OCI-LY3 (cell line): Measurements from ENCODE around the gene IPO11.
"Not testable (repeated sequence)": the region's sequence is repeated elsewhere in the genome, so short reads cannot be mapped to it uniquely, and the experiment has no call there.

Source experiments
- H2AFZ ChIP-seq: fragments of 200-600, 300-600 bp; shearing (Covaris generic); 2 replicates; pipeline ENCODE4 v1.6.0; 2014; ENCODE audit warnings: antibody characterized with exemption, low read depth, low read length
- H3K27ac ChIP-seq: fragments of 200-600, 300-600 bp; sonication (generic); 2 replicates; pipeline ENCODE4 v1.5.1; 2014; ENCODE audit warnings: mild to moderate bottlenecking, low read length, moderate library complexity, mixed read lengths
- H3K27me3 ChIP-seq: fragments of 200-600, 300-600 bp; sonication (generic); 2 replicates; pipeline ENCODE4 v1.6.1; 2014; ENCODE audit warnings: low read depth, low read length, mixed read lengths
- H3K36me3 ChIP-seq: fragments of 200-600, 300-600 bp; sonication (generic); replicated peaks from 2 replicates; pipeline ENCODE3; 2014; ENCODE audit warnings: low read depth, low read length, mixed read lengths
- H3K4me1 ChIP-seq: fragments of 300-600, 200-600 bp; sonication (generic); 2 replicates; pipeline ENCODE4 v1.6.1; 2014; ENCODE audit warnings: low read length, mixed read lengths
- H3K4me2 ChIP-seq: fragments of 200-600, 300-600 bp; sonication (generic); 2 replicates; pipeline ENCODE4 v1.6.1; 2014; ENCODE audit warnings: low read length, mixed read lengths
- H3K4me3 ChIP-seq: fragments of 300-600, 200-600 bp; sonication (generic); 2 replicates; pipeline ENCODE4 v1.5.1; 2014; ENCODE audit warnings: antibody characterized with exemption, mild to moderate bottlenecking, low read length, moderate library complexity
- H3K79me2 ChIP-seq: fragments of 300-600, 200-600 bp; shearing (Covaris generic); 2 replicates; pipeline ENCODE4 v1.6.1; 2014; ENCODE audit warnings: mild to moderate bottlenecking, low read length, mixed read lengths
- H3K9ac ChIP-seq: fragments of 300-600, 200-600 bp; shearing (Covaris generic); 2 replicates; pipeline ENCODE4 v1.6.0; 2014; ENCODE audit warnings: mild to moderate bottlenecking, low read length, moderate library complexity
- H3K9me3 ChIP-seq: fragments of 200-600, 300-600 bp; shearing (Covaris generic); 2 replicates; pipeline ENCODE4 v1.6.1; 2014; ENCODE audit warnings: low read length, mixed read lengths; ENCODE audit not compliant: insufficient read depth
- H4K20me1 ChIP-seq: fragments of 200-600, 300-600 bp; sonication (generic); 2 replicates; pipeline ENCODE4 v1.6.1; 2016; ENCODE audit warnings: low read length, mixed read lengths; ENCODE audit not compliant: insufficient read depth
- CTCF ChIP-seq: fragments of 200-600, 300-600 bp; sonication (generic); IDR thresholded peaks from 2 replicates; pipeline ENCODE4 v1.5.1; 2014; ENCODE audit warnings: antibody characterized with exemption, low read length, low read depth
- EZH2phosphoT487 ChIP-seq: fragments of 200-600 bp; shearing (Covaris generic); IDR thresholded peaks from 2 replicates; pipeline ENCODE4 v1.6.1; 2018; ENCODE audit warnings: antibody characterized with exemption, mixed run types, low read depth

The IPO11 gene

DNA sequence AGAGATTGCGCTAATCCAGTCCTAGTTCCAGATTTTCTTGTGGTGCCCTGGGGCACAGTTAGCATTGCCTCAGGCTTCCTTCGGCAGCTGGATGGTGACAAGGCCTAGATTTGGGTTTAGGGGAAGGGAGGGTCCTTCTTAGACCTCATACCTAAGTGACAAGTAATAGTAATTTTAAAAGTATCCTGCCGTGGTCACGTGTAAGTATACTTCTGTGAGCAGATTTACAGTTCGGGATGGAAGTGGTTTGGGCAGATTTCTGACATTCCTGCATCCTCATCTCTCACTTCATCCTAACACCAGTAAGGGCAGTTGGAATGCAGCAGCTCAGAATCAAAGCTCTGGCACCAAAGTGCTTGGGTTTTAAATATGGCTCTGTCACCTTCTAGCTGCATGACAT is 237.6 kb downstream of the IPO11 start:
- Histone ChIP-seq H3K27me3 (no peaks in the 10 kb centered on the region), H3K79me2 (no peaks in the 10 kb centered on the region), H3K4me1 (no peaks in the 10 kb centered on the region), H3K9ac (no peak overlapping the region), H2AFZ (no peak overlapping the region), H3K36me3 (no peaks in the 10 kb centered on the region), H4K20me1 (no peaks in the 10 kb centered on the region), H3K4me3 (no peak overlapping the region), H3K9me3 (no peaks in the 10 kb centered on the region), H3K27ac (no peak overlapping the region), H3K4me2 (no peak overlapping the region)
- TF ChIP-seq CTCF: no peak
- TF ChIP-seq EZH2phosphoT487: no peak

DNA sequence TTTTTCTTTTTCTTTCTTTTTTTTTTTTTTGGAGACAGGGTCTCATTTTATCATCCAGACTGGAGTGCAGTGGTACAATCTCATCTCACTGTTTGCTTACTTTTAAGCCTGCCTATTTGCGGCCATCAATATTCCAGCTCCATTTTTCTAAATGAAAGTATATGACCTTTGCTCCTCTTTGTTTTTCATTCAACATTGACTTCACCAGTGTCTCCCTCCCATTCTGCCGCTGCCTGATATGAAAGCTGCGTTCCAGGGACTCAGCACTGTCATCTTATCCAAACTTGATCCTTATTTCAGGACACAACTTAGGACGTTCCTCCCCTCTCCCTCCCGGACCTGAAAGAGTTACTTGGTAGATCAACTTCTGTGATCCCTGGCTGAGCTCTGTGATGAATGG is 239.7 kb downstream of the IPO11 start:
- Histone ChIP-seq H3K36me3 (no peaks in the 10 kb centered on the region), H3K4me1 (no peaks in the 10 kb centered on the region), H2AFZ (no peak overlapping the region), H3K4me2 (no peak overlapping the region), H3K27me3 (no peaks in the 10 kb centered on the region), H3K9ac (no peak overlapping the region), H3K27ac (no peak overlapping the region), H3K4me3 (no peak overlapping the region), H3K9me3 (no peaks in the 10 kb centered on the region), H4K20me1 (no peaks in the 10 kb centered on the region), H3K79me2 (no peaks in the 10 kb centered on the region)
- TF ChIP-seq EZH2phosphoT487: no peak

DNA sequence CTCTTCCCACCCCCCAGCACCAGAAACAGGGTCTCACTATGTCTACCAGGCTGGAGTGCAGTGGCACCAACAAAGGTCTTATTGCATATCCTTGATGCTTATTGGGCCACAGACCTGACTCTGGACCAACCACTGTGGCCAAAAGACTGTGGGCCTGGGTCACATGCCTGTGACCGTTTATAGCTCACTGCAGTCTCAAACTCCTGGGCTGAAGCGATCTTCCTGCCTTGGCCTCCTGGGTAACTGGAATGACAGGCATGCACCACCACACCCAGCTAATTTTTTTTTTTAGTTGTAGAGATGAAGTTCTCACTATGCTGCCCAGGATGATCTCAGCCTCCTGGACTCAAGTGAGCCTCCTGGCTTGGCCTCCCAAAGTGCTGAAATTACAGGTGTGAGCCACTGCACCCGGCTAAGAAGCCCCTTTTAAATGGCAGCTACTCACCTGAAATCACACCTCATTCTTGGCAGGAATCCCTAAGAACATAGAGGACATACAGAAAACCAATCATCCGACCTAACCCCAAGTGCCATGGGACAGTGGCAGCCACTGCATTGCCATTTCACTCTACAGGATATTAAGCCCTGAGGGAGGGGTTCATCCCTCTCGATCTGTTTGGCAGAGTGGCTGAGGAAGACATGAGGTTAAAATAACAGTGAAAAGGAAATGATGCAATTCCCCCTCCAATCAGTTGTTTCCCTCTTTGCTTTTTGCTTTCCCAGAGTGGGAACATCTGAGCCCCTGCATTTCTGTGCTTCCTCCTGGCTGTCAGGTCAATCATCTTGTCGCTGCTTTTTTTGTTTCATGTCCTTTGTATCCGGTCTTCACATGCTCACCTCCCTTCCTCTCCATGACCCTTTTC is 240.7 kb downstream of the IPO11 start:
- Histone ChIP-seq H3K27ac (no peak overlapping the region), H3K4me2 (no peak overlapping the region), H3K36me3 (no peaks in the 10 kb centered on the region), H2AFZ (no peak overlapping the region), H3K79me2 (no peaks in the 10 kb centered on the region), H3K27me3 (no peaks in the 10 kb centered on the region), H3K4me1 (no peaks in the 10 kb centered on the region), H4K20me1 (no peaks in the 10 kb centered on the region), H3K4me3 (no peak overlapping the region), H3K9ac (no peak overlapping the region), H3K9me3 (no peaks in the 10 kb centered on the region)
- TF ChIP-seq EZH2phosphoT487 (no peak), CTCF (no peak)

- no peak overlapping the region for H3K9ac ChIP-seq
- H3K27ac ChIP-seq: no peak overlapping the region
- no peak overlapping the region for H3K4me2 ChIP-seq
- H3K9me3 ChIP-seq: no peaks in the 10 kb centered on the region
- no peak overlapping the region for H2AFZ ChIP-seq
- no peaks in the 10 kb centered on the region for H4K20me1 ChIP-seq
- no peak for TF ChIP-seq EZH2phosphoT487
- no peak for TF ChIP-seq CTCF
- H3K27me3 ChIP-seq: no peaks in the 10 kb centered on the region
- no peaks in the 10 kb centered on the region for H3K4me1 ChIP-seq
- no peak overlapping the region for H3K4me3 ChIP-seq
- no peaks in the 10 kb centered on the region for H3K79me2 ChIP-seq
- H3K36me3 ChIP-seq: no peaks in the 10 kb centered on the region
These were observed 241.5 kb downstream of the IPO11 start for GRCh38 chr5:62653864-62654575.

- not testable (repeated sequence) for H3K27me3 ChIP-seq, H3K9ac ChIP-seq, H4K20me1 ChIP-seq, H3K27ac ChIP-seq, H3K4me2 ChIP-seq, H3K79me2 ChIP-seq, H3K9me3 ChIP-seq, H2AFZ ChIP-seq, H3K36me3 ChIP-seq, H3K4me3 ChIP-seq, H3K4me1 ChIP-seq
These were observed 245.2 kb downstream of the IPO11 start for GRCh38 chr5:62657772-62658171.
